ENCODE measurements around the gene UCK2. TPM values are rescaled to one million over a fixed set of nuclear protein-coding genes. Genes with fewer than 3 reads are reported as not detected.
A peak's percentile ranks its signal among the peaks of the same experiment; 100 is the strongest.

UCK2 gene
- total and polyA plus RNA-seq, 5 donors, result 6.9 to 11.3 (median 9.6) TPM

DNA sequence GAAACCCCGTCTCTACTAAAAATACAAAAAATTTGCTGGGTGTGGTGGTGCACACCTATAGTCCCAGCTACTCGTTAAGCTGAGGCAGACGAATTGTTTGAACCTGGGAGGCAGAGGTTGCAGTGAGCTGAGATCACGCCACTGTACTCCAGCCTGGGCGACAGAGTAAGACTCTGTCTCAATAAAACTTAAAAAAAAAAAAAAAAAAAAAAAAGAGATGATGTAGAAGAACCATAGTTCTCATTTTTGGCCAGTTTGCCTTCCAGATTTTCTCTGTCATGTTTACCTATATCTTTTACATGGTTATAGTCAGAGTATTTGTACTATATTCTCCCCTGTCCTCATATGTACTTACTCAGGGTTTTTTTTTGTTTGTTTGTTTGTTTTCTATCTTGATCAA is 53.6 kb downstream of the UCK2 start:
- Histone ChIP-seq H3K9me3 (ENCODE audit: control insufficient read depth, low read length) (no peaks in the 10 kb centered on the region), H3K4me1 (ENCODE audit: control insufficient read depth, insufficient read depth, low read length) (peaks cover 3% of the 10 kb centered on the region), H3K27ac (ENCODE audit: low read length) (no peak overlapping the region), H3K27me3 (ENCODE audit: control insufficient read depth, insufficient read depth) (no peaks in the 10 kb centered on the region), H3K4me3 (ENCODE audit: low read length) (no peak overlapping the region)
- no peak for DNase-seq
- 94% methylated on average over 5 of the region's 5 CpGs for WGBS
- no peak for ATAC-seq
- intact Hi-C loops (cut with DNase I), result no loop called here

DNA sequence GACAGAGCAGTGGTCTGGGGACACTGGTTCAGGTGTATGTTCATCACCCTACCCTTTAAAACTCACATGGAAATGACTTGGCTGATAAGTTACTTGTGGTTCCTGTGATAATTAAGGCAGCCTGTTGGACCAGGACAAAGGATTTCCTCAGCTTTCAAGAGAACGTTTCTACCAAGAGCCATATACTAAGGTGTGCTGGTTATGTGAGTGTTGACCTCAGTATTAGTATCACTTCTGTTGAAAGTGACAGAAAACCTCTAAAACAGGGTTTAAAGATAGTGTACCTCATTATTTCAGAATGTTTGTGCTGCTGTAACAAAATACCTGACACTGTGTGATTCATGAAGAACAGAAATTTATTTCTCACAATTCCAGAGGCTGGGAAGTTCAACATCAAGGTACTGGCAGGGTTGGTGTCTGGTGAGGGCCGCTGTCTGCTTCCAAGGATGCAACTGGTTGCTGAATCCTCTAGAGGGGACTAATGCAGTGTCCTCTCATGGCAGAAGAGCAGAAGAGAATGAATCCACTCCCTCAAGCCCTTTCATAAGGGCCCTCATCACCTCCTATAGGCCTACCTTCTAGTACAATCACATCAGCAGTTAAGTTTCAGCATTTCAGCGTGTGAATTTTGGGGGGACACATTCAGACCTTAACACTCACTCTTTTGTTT is 54.9 kb downstream of the UCK2 start:
- WGBS, result 80% methylated on average over 3 of the region's 3 CpGs
- ATAC-seq (no peak), DNase-seq (no peak)
- peaks cover 3% of the 10 kb centered on the region for H3K4me1 ChIP-seq (ENCODE audit: control insufficient read depth, insufficient read depth, low read length)
- no peak overlapping the region for H3K4me3 ChIP-seq (ENCODE audit: low read length)
- H3K27me3 ChIP-seq (ENCODE audit: control insufficient read depth, insufficient read depth), result no peaks in the 10 kb centered on the region
- H3K9me3 ChIP-seq (ENCODE audit: control insufficient read depth, low read length), result no peaks in the 10 kb centered on the region
- intact Hi-C loops (cut with DNase I), result no loop called here
- no peak overlapping the region for H3K27ac ChIP-seq (ENCODE audit: low read length)

DNA sequence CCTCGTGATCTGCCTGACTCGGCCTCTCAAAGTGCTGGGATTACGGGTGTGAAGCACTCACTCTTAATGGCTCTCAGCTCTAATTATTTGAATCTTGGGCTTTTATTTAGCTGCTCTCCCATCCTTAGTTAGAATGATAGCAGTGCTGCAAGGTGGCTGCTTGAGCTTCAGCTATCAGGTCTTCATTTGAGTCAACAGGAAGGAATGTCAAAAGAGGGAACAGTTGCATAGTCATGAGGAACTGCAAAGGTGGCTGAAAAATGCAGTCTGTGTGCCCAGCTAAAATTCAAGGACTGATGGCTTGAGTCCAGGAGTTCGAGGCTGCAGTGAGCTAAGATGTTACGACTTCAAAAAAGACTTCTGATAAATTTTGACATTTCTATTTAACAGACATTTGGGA is 55.6 kb downstream of the UCK2 start:
- intact Hi-C loops (cut with DNase I), result no loop called here
- no peak for ATAC-seq
- DNase-seq, result no peak

DNA sequence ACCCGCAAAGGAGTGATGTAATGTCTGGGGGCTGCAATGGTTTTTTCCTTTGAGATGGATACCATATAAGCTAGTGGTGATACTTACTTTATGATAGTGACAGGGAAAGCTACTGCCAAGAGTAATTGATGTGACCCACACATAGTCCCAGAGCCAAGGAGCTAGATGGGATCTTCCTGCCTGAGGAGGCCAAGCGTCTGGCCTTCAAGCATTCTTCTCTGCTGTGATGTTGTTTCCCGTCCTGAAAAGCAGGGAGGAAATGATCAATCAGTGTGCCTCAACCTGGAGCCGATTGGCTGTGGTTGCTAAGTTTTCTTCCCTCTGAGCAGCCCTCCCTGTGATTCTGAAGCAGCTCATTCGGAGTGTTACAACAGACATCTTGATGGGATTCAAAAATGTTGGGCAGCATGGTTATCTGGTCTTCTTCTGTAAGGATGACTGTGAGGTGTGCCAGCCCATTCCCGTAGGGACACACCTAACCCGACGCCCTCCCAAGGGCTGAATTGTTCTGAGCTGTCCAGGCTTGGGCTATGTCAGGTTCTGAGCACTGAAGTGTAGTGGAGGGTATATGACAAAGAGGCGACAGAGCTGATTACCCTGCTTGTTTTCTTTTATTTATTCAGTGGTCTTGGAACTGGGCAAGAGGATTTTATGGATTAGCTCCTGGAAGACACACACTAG is 56.7 kb downstream of the UCK2 start:
- no peak for DNase-seq
- Histone ChIP-seq H3K9me3 (ENCODE audit: control insufficient read depth, low read length) (no peaks in the 10 kb centered on the region), H3K4me1 (ENCODE audit: control insufficient read depth, insufficient read depth, low read length) (peaks cover 3% of the 10 kb centered on the region), H3K4me3 (ENCODE audit: low read length) (no peak overlapping the region), H3K27me3 (ENCODE audit: control insufficient read depth, insufficient read depth) (no peaks in the 10 kb centered on the region), H3K27ac (ENCODE audit: low read length) (no peak overlapping the region)
- peak in 1 of 2 donors; percentile 29 for ATAC-seq
- intact Hi-C loops (cut with DNase I), result no loop called here
- 67% methylated on average over 9 of the region's 9 CpGs for WGBS

More for the DNA sequence above, 55.6 kb downstream of the UCK2 start:
- H3K9me3 ChIP-seq (ENCODE audit: control insufficient read depth, low read length), result no peaks in the 10 kb centered on the region
- H3K4me1 ChIP-seq (ENCODE audit: control insufficient read depth, insufficient read depth, low read length), result peaks cover 3% of the 10 kb centered on the region
- no peak overlapping the region for H3K4me3 ChIP-seq (ENCODE audit: low read length)
- 81% methylated on average over 5 of the region's 5 CpGs for WGBS
- no peak overlapping the region for H3K27ac ChIP-seq (ENCODE audit: low read length)
- H3K27me3 ChIP-seq (ENCODE audit: control insufficient read depth, insufficient read depth), result no peaks in the 10 kb centered on the region

DNA sequence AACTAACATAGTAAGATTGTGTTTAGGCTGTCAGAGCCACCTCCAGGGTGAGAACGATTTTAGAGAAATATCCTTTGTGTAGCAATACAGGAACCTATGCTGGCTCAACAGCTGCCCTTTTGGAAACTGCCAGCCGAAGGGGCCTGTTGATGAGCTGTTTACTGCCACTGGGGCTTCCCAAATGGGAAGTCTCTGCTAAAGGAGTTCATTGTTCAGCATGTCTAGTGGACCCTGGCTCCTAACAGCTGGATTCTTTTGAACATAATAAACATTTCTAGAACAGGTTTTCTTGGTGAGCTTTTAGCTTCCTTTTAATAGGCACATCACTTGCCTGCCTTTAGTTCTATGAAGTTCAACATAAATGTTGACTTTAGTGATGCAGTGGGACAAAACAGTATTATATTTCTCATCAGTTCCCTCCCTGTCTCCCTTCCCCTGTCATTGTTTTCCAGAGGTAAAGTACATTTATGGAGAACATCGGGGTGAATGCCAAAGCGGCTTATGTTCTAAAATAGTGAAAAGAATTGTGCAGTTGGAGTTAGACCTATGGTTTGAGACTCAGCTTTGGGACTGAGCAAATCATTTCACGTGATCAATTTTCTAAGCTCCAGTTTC is 57.4 kb downstream of the UCK2 start:
- H3K9me3 ChIP-seq (ENCODE audit: control insufficient read depth, low read length), result no peaks in the 10 kb centered on the region
- H3K27ac ChIP-seq (ENCODE audit: low read length), result no peak overlapping the region
- ATAC-seq (no peak), DNase-seq (no peak)
- intact Hi-C loops (cut with DNase I), result no loop called here
- peaks cover 3% of the 10 kb centered on the region for H3K4me1 ChIP-seq (ENCODE audit: control insufficient read depth, insufficient read depth, low read length)
- H3K27me3 ChIP-seq (ENCODE audit: control insufficient read depth, insufficient read depth), result no peaks in the 10 kb centered on the region
- H3K4me3 ChIP-seq (ENCODE audit: low read length), result no peak overlapping the region
- 62% methylated on average over 5 of the region's 5 CpGs for WGBS

GRCh38 chr1:165885305-165885694 is 57.9 kb downstream of the UCK2 start:
- ATAC-seq (no peak), DNase-seq (no peak)
- no peaks in the 10 kb centered on the region for H3K9me3 ChIP-seq (ENCODE audit: control insufficient read depth, low read length)
- H3K27me3 ChIP-seq (ENCODE audit: control insufficient read depth, insufficient read depth), result no peaks in the 10 kb centered on the region
- peaks cover 3% of the 10 kb centered on the region for H3K4me1 ChIP-seq (ENCODE audit: control insufficient read depth, insufficient read depth, low read length)
- 90% methylated on average over 3 of the region's 3 CpGs for WGBS
- no peak overlapping the region for H3K4me3 ChIP-seq (ENCODE audit: low read length)
- H3K27ac ChIP-seq (ENCODE audit: low read length), result no peak overlapping the region
- intact Hi-C loops (cut with DNase I), result no loop called here

GRCh38 chr1:165886193-165886592 is 58.8 kb downstream of the UCK2 start:
- intact Hi-C loops (cut with DNase I), result no loop called here
- Histone ChIP-seq H3K9me3 (ENCODE audit: control insufficient read depth, low read length) (no peaks in the 10 kb centered on the region), H3K27ac (ENCODE audit: low read length) (no peak overlapping the region), H3K4me1 (ENCODE audit: control insufficient read depth, insufficient read depth, low read length) (peaks cover 4% of the 10 kb centered on the region), H3K4me3 (ENCODE audit: low read length) (no peak overlapping the region), H3K27me3 (ENCODE audit: control insufficient read depth, insufficient read depth) (no peaks in the 10 kb centered on the region)
- 96% methylated on average over 2 of the region's 2 CpGs for WGBS
- DNase-seq (no peak), ATAC-seq (no peak)

GRCh38 chr1:165886983-165887382 is 59.6 kb downstream of the UCK2 start:
- Histone ChIP-seq H3K27ac (ENCODE audit: low read length) (no peak overlapping the region), H3K4me3 (ENCODE audit: low read length) (no peak overlapping the region), H3K4me1 (ENCODE audit: control insufficient read depth, insufficient read depth, low read length) (peaks cover 7% of the 10 kb centered on the region), H3K27me3 (ENCODE audit: control insufficient read depth, insufficient read depth) (no peaks in the 10 kb centered on the region), H3K9me3 (ENCODE audit: control insufficient read depth, low read length) (no peaks in the 10 kb centered on the region)
- no peak for ATAC-seq
- intact Hi-C loops (cut with DNase I), result no loop called here
- WGBS, result 100% methylated on average over 2 of the region's 2 CpGs
- DNase-seq, result no peak

DNA sequence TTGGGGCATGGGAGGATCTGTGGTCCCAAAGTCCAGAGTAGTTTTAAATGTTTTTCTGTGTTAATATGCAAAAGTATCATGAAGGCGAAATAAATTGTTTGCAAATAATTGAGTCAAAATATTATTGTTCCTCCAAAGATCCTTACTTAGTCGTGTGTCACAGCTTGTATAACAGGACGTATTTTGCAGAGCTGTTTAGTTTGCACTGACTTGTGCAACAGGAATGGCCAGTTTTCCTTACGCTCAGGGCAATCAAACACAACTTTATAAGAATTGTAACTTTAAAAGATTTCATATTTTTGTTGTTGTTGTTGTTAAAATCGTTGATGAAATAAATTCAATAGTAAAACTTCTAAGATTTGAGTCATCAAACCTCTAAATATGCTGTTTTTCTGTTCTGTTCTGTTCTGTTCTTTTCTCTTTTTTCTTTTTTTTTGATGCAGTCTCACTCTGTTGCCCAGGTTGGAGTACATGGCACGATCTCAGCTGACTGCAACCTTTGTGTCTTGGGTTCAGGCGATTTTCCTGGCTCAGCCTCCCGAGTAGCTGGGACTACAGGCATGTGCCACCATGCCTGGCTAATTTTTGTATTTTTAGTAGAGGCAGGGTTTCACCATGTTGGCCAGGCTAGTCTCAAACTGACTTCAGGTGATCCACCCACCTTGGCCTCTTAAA is 60.6 kb downstream of the UCK2 start:
- ATAC-seq (no peak), DNase-seq (no peak)
- H3K9me3 ChIP-seq (ENCODE audit: control insufficient read depth, low read length), result no peaks in the 10 kb centered on the region
- 94% methylated on average over 8 of the region's 8 CpGs for WGBS
- H3K27me3 ChIP-seq (ENCODE audit: control insufficient read depth, insufficient read depth), result no peaks in the 10 kb centered on the region
- intact Hi-C loops (cut with DNase I), result no loop called here
- no peak overlapping the region for H3K4me3 ChIP-seq (ENCODE audit: low read length)
- H3K27ac ChIP-seq (ENCODE audit: low read length), result no peak overlapping the region
- H3K4me1 ChIP-seq (ENCODE audit: control insufficient read depth, insufficient read depth, low read length), result peaks cover 10% of the 10 kb centered on the region

DNA sequence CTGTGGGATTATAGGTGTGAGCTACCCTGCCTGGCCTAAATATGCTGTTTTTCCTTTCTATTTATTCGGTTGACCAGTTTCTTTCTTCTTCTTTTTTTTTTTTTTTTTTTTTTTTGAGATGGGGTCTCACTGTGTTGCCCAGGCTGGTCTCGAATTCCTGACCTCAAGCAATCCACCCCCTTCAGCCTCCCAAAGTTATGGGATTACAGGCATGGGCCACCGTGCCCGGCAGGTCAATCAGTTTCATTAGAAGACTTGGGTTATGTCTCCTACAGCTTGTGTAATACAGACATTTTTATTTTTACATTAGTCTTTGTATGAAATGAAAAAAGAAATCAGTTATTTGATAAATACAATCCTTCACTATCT is 61.1 kb downstream of the UCK2 start:
- H3K27me3 ChIP-seq (ENCODE audit: control insufficient read depth, insufficient read depth), result no peaks in the 10 kb centered on the region
- peaks cover 10% of the 10 kb centered on the region for H3K4me1 ChIP-seq (ENCODE audit: control insufficient read depth, insufficient read depth, low read length)
- no peak overlapping the region for H3K27ac ChIP-seq (ENCODE audit: low read length)
- no peaks in the 10 kb centered on the region for H3K9me3 ChIP-seq (ENCODE audit: control insufficient read depth, low read length)
- intact Hi-C loops (cut with DNase I), result no loop called here
- DNase-seq (no peak), ATAC-seq (no peak)
- H3K4me3 ChIP-seq (ENCODE audit: low read length), result no peak overlapping the region
- 94% methylated on average over 4 of the region's 4 CpGs for WGBS

DNA sequence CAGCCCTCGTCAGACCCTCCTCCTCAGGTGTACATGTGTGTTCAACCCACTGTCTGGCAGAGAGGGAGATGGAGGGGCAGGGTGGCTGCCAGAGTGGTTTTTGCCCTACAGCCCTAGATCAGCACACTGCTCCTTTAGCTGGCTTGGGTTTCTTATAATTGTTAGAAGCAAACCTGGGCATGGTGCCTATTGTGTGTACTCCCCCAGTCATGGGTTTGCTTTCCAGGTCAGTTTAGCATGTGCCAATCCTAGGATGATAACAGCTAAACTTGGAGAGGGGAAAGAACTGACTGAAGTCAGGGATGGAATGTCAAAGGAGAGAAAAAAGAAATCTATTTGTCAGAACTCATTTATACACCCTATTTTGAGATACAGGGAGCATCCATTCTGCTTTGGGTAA is 63.3 kb downstream of the UCK2 start:
- Histone ChIP-seq H3K27ac (ENCODE audit: low read length) (no peak overlapping the region), H3K4me3 (ENCODE audit: low read length) (no peak overlapping the region), H3K4me1 (ENCODE audit: control insufficient read depth, insufficient read depth, low read length) (peaks cover 9% of the 10 kb centered on the region), H3K27me3 (ENCODE audit: control insufficient read depth, insufficient read depth) (no peaks in the 10 kb centered on the region), H3K9me3 (ENCODE audit: control insufficient read depth, low read length) (no peaks in the 10 kb centered on the region)
- ATAC-seq, result peak; percentile 70 to 74
- DNase-seq, result no peak
- WGBS, result 71% methylated on average over 1 of the region's 1 CpG
- intact Hi-C loops (cut with DNase I), result loop anchor here in 1 of 4 donors (10.0 kb wide), 1 partner anchor 46 kb away; no protein-coding TSS in a partner anchor

Data from right cardiac atrium (tissue), 5 donors.